Glutamatergic neuron (in vitro differentiated cells): ENCODE data around the gene BICRAL. TPM values are rescaled to one million over a fixed set of nuclear protein-coding genes. Genes with fewer than 3 reads are reported as not detected.
A peak's percentile ranks its signal among the peaks of the same experiment; 100 is the strongest.

Source experiments
- DNase-seq: peaks from one replicate; pipeline ENCODE4 v3.0.0; 2022
- H3K27ac Mint-ChIP-seq: one replicate; pipeline ENCODE4 v1.8.0; 2020; ENCODE audit warnings: mild to moderate bottlenecking, mixed read lengths, inconsistent platforms; ENCODE audit not compliant: unreplicated experiment
- H3K27me3 Mint-ChIP-seq: one replicate; pipeline ENCODE4 v1.8.0; 2020; ENCODE audit warnings: mild to moderate bottlenecking, moderate library complexity, mixed read lengths, inconsistent platforms; ENCODE audit not compliant: unreplicated experiment
- H3K36me3 Mint-ChIP-seq: one replicate; pipeline ENCODE4 v1.8.0; 2020; ENCODE audit warnings: mild to moderate bottlenecking, mixed read lengths, inconsistent platforms; ENCODE audit not compliant: unreplicated experiment
- H3K4me1 Mint-ChIP-seq: one replicate; pipeline ENCODE4 v1.8.0; 2020; ENCODE audit warnings: mild to moderate bottlenecking, low read depth, mixed read lengths, inconsistent platforms; ENCODE audit not compliant: unreplicated experiment
- H3K4me3 Mint-ChIP-seq: one replicate; pipeline ENCODE4 v1.8.0; 2020; ENCODE audit warnings: mild to moderate bottlenecking, mixed read lengths, inconsistent platforms; ENCODE audit not compliant: unreplicated experiment
- H3K9me3 Mint-ChIP-seq: one replicate; pipeline ENCODE4 v1.8.0; 2020; ENCODE audit warnings: mild to moderate bottlenecking, moderate library complexity, mixed read lengths, inconsistent platforms; ENCODE audit not compliant: unreplicated experiment
- total RNA-seq: library from RNA; stranded (reverse); fragmentation: NEBNext Ultra II Directional; extraction: Animal tissue kit (Norgen Biotek cat#: 25700); gene quantifications from one replicate; pipeline ENCODE4 v1.2.1, GENCODE V29; 2021; ENCODE audit not compliant: unreplicated experiment
- TF ChIP-seq, protein P1 (sequence below): fragments of 200-600 bp; sonication (generic); IDR thresholded peaks from one replicate; pipeline ENCODE4 v1.5.0; 2021; ENCODE audit not compliant: partially characterized antibody, unreplicated experiment

Gene BICRAL
- total RNA-seq, 1 donor from 2014 or later, result 11.0 TPM

- H3K4me1 Mint-ChIP-seq, result peaks cover 9% of the 10 kb centered on the region
- H3K27ac Mint-ChIP-seq, result peak overlapping the region; percentile 99
- peaks cover 11% of the 10 kb centered on the region for H3K27me3 Mint-ChIP-seq
- no peaks in the 10 kb centered on the region for H3K36me3 Mint-ChIP-seq
- peaks cover 16% of the 10 kb centered on the region for H3K9me3 Mint-ChIP-seq
- TF ChIP-seq, protein P1, sequence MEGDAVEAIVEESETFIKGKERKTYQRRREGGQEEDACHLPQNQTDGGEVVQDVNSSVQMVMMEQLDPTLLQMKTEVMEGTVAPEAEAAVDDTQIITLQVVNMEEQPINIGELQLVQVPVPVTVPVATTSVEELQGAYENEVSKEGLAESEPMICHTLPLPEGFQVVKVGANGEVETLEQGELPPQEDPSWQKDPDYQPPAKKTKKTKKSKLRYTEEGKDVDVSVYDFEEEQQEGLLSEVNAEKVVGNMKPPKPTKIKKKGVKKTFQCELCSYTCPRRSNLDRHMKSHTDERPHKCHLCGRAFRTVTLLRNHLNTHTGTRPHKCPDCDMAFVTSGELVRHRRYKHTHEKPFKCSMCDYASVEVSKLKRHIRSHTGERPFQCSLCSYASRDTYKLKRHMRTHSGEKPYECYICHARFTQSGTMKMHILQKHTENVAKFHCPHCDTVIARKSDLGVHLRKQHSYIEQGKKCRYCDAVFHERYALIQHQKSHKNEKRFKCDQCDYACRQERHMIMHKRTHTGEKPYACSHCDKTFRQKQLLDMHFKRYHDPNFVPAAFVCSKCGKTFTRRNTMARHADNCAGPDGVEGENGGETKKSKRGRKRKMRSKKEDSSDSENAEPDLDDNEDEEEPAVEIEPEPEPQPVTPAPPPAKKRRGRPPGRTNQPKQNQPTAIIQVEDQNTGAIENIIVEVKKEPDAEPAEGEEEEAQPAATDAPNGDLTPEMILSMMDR, result no peak
- H3K4me3 Mint-ChIP-seq, result peak overlapping the region; percentile 95
- peak; percentile 70 for DNase-seq
Observed at GRCh38 chr6:42783177-42783875, 1.5 kb downstream of the BICRAL start.

GRCh38 chr6:42783876-42784642, 2.2 kb downstream of the BICRAL start:
- Mint-ChIP-seq H3K27ac (peak overlapping the region; percentile 99), H3K9me3 (peaks cover 16% of the 10 kb centered on the region), H3K36me3 (no peaks in the 10 kb centered on the region), H3K4me3 (peak overlapping the region; percentile 95), H3K27me3 (peaks cover 11% of the 10 kb centered on the region), H3K4me1 (peaks cover 9% of the 10 kb centered on the region)
- no peak for DNase-seq
- TF ChIP-seq, protein P1, result no peak

DNA sequence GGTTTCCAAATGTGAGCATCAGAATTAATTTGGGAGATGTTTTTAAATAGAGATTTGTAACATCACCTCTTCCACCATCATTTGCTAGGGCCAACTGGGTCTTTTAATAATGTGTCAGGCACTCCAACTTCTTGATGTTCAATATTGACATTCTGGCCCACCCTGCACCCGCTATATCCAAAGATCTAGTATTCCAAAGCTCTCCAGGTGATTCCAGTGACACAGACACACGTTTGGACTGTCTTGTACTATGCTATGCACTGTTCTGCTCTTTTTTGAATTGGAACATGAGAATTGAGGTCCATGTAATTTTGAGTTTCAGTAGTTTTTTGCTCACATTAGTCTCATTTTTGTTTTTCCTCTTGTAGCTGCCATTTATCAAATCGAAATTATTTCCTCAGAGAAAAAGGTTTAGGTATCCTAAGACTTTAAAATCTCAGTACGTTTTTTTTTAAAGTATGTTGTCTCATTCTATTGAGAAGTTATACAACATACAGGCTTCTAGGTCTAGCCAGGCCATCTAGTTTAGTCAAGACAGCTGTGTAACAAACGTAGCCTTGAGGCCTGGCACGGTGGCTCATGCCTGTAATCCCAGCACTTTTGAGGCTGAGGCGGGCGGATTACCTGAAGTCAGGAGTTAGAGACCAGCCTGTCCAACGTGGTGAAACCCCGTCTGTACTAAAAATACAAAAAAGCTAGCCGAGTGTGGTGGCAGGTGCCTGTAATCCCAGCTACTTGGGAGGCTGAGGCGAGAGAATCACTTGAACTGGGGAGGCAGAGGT, 3.1 kb downstream of the BICRAL start:
- H3K36me3 Mint-ChIP-seq, result no peaks in the 10 kb centered on the region
- no peak for DNase-seq
- H3K27ac Mint-ChIP-seq, result peak overlapping the region; percentile 99
- peaks cover 10% of the 10 kb centered on the region for H3K4me1 Mint-ChIP-seq
- H3K9me3 Mint-ChIP-seq, result peaks cover 16% of the 10 kb centered on the region
- H3K4me3 Mint-ChIP-seq, result peak overlapping the region; percentile 95
- peaks cover 11% of the 10 kb centered on the region for H3K27me3 Mint-ChIP-seq
- TF ChIP-seq, protein P1, result no peak

GRCh38 chr6:42786525-42786985, 4.7 kb downstream of the BICRAL start:
- Mint-ChIP-seq H3K9me3 (peaks cover 15% of the 10 kb centered on the region), H3K27me3 (peaks cover 11% of the 10 kb centered on the region), H3K4me1 (peaks cover 11% of the 10 kb centered on the region), H3K27ac (no peak overlapping the region), H3K36me3 (no peaks in the 10 kb centered on the region), H3K4me3 (no peak overlapping the region)
- TF ChIP-seq, protein P1, result no peak
- DNase-seq, result no peak
